K562 (cell line): ENCODE measurements around the gene CFAP298.

ENCODE experiments used
- CBFB ChIP-seq: sonication (generic); formaldehyde crosslinking; IDR thresholded peaks from 2 replicates; pipeline ENCODE4 v1.4.0; 2020; ENCODE audit warnings: mild to moderate bottlenecking, missing genetic modification reagents
- HDAC8 ChIP-seq: fragments of 450-650 bp; IDR thresholded peaks from 2 replicates; pipeline ENCODE4 v1.6.1; 2016; ENCODE audit warnings: mild to moderate bottlenecking, missing genetic modification characterization, moderate library complexity, missing compliant biosample characterization
- POLR2G ChIP-seq: fragments of 200-400 bp; formaldehyde crosslinking; IDR thresholded peaks from 2 replicates; pipeline ENCODE4 v1.6.1; 2017; ENCODE audit warnings: low read depth, mild to moderate bottlenecking, antibody characterized with exemption, low read length, moderate library complexity
- SMC3 ChIP-seq: conservative IDR thresholded peaks from 2 replicates; pipeline ENCODE4 v1.6.1; 2011; ENCODE audit warnings: low read depth, low read length, improper control_type of control experiment; ENCODE audit not compliant: insufficient read depth
- SRSF9 ChIP-seq: fragments of 200-400 bp; formaldehyde crosslinking; IDR thresholded peaks from 2 replicates; pipeline ENCODE4 v1.6.1; 2017; ENCODE audit warnings: low read depth, low read length, borderline replicate concordance
- ZFP1 ChIP-seq: fragments of 450-650 bp; formaldehyde crosslinking; IDR thresholded peaks from 2 replicates; pipeline ENCODE4 v1.4.0; 2020; ENCODE audit warnings: mild to moderate bottlenecking, mixed read lengths
- ZNF408 ChIP-seq: fragments of 250-450 bp; sonication (Bioruptor Pico); IDR thresholded peaks from 2 replicates; pipeline ENCODE4 v1.4.0; 2020; ENCODE audit warnings: low read depth, mild to moderate bottlenecking, moderate library complexity
- TF ChIP-seq, protein P1 (sequence below), 3 experiments: IDR thresholded peaks in 2 of 3; conservative IDR thresholded peaks in 1 of 3; 2 replicates each; pipeline ENCODE4 v1.5.1; 2011 to 2012; ENCODE audit warnings: low read length in 3 of 3, mild to moderate bottlenecking in 3 of 3, control low read depth in 2 of 3, improper control_type of control experiment in 1 of 3, inconsistent platforms in 1 of 3, low read depth in 1 of 3, mixed read lengths in 1 of 3, moderate library complexity in 1 of 3; ENCODE audit not compliant: insufficient read depth in 2 of 3
- TF ChIP-seq, protein P2 (sequence below): fragments of 450-650 bp; IDR thresholded peaks from 2 replicates; pipeline ENCODE4 v1.6.1; 2016; ENCODE audit warnings: borderline replicate concordance
- TF ChIP-seq, protein P3 (sequence below): conservative IDR thresholded peaks from 2 replicates; pipeline ENCODE4 v1.6.1; 2011; ENCODE audit warnings: low read depth, mild to moderate bottlenecking, low read length; ENCODE audit not compliant: control insufficient read depth

DNA sequence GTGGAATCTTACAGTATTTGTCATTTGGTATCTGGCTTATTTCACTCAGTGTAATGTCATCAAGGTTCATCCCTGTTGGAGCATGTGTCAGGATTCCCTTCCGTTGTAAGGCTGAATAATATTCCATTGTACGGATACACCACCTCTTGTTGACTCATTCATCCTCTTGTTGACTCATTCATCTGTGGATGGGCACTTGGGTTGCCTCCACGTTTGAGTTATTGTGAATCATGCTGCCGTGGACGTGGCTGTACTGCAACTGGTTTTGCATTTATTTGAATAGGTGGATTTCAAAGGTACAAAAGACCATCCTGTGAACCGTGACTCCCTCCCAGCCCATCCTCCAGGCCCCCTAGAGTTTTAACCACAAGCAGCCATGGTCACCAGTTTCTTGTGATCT is 15.0 kb downstream of the CFAP298 start:
- TF ChIP-seq, protein P1, sequence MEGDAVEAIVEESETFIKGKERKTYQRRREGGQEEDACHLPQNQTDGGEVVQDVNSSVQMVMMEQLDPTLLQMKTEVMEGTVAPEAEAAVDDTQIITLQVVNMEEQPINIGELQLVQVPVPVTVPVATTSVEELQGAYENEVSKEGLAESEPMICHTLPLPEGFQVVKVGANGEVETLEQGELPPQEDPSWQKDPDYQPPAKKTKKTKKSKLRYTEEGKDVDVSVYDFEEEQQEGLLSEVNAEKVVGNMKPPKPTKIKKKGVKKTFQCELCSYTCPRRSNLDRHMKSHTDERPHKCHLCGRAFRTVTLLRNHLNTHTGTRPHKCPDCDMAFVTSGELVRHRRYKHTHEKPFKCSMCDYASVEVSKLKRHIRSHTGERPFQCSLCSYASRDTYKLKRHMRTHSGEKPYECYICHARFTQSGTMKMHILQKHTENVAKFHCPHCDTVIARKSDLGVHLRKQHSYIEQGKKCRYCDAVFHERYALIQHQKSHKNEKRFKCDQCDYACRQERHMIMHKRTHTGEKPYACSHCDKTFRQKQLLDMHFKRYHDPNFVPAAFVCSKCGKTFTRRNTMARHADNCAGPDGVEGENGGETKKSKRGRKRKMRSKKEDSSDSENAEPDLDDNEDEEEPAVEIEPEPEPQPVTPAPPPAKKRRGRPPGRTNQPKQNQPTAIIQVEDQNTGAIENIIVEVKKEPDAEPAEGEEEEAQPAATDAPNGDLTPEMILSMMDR (IDR thresholded peaks at IDR 0.05 in 2 of 3, conservative IDR thresholded peaks at IDR 0.05 in 1 of 3; ENCODE audit: insufficient read depth in 2 of 3, low read depth in 1 of 3, low read length in 3 of 3): no peak
- TF ChIP-seq HDAC8 (tag): no peak
- TF ChIP-seq POLR2G: no peak
- TF ChIP-seq ZFP1 (CRISPR knock-in tag): no peak
- no peak for TF ChIP-seq ZNF408 (CRISPR knock-in tag)
- TF ChIP-seq, protein P2, sequence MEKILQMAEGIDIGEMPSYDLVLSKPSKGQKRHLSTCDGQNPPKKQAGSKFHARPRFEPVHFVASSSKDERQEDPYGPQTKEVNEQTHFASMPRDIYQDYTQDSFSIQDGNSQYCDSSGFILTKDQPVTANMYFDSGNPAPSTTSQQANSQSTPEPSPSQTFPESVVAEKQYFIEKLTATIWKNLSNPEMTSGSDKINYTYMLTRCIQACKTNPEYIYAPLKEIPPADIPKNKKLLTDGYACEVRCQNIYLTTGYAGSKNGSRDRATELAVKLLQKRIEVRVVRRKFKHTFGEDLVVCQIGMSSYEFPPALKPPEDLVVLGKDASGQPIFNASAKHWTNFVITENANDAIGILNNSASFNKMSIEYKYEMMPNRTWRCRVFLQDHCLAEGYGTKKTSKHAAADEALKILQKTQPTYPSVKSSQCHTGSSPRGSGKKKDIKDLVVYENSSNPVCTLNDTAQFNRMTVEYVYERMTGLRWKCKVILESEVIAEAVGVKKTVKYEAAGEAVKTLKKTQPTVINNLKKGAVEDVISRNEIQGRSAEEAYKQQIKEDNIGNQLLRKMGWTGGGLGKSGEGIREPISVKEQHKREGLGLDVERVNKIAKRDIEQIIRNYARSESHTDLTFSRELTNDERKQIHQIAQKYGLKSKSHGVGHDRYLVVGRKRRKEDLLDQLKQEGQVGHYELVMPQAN: no peak
- no peak for TF ChIP-seq SRSF9
- TF ChIP-seq, protein P3, sequence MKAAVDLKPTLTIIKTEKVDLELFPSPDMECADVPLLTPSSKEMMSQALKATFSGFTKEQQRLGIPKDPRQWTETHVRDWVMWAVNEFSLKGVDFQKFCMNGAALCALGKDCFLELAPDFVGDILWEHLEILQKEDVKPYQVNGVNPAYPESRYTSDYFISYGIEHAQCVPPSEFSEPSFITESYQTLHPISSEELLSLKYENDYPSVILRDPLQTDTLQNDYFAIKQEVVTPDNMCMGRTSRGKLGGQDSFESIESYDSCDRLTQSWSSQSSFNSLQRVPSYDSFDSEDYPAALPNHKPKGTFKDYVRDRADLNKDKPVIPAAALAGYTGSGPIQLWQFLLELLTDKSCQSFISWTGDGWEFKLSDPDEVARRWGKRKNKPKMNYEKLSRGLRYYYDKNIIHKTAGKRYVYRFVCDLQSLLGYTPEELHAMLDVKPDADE: no peak
- TF ChIP-seq SMC3: no peak
- TF ChIP-seq CBFB (CRISPR knock-in tag): no peak
